Measurements from ENCODE around the gene PRELP.
A peak's percentile ranks its signal among the peaks of the same experiment; 100 is the strongest.

PRELP gene

GRCh38 chr1:203506858-203507626 is 31.4 kb downstream of the PRELP start:
- Mint-ChIP-seq H3K36me3 (ENCODE audit: low read depth) (no peaks in the 10 kb centered on the region), H3K27me3 (ENCODE audit: low read depth) (peaks cover 12% of the 10 kb centered on the region), H3K4me1 (peaks cover 70% of the 10 kb centered on the region), H3K9me3 (no peaks in the 10 kb centered on the region), H3K27ac (peak overlapping the region; percentile 93 to 95 (median 95)), H3K4me3 (peak overlapping the region in 2 of 3 experiments; percentile 0 to 71)
- no peak for TF ChIP-seq CTCF (IDR thresholded peaks at IDR 0.05; ENCODE audit: unreplicated experiment in 3 of 3)

- peaks cover 77% of the 10 kb centered on the region for H3K4me1 Mint-ChIP-seq
- H3K36me3 Mint-ChIP-seq (ENCODE audit: low read depth): no peaks in the 10 kb centered on the region
- TF ChIP-seq CTCF (IDR thresholded peaks at IDR 0.05; ENCODE audit: unreplicated experiment in 3 of 3): no peak
- peak overlapping the region; percentile 93 to 95 (median 95) for H3K27ac Mint-ChIP-seq
- peaks cover 7% of the 10 kb centered on the region for H3K27me3 Mint-ChIP-seq (ENCODE audit: low read depth)
- H3K9me3 Mint-ChIP-seq: no peaks in the 10 kb centered on the region
- no peak overlapping the region for H3K4me3 Mint-ChIP-seq
Measured at GRCh38 chr1:203507759-203508158, 32.2 kb downstream of the PRELP start.

- Mint-ChIP-seq H3K4me3 (peak overlapping the region in 1 of 3 experiments; percentile 3), H3K27ac (peak overlapping the region; percentile 83 to 95 (median 85)), H3K4me1 (peaks cover 79% of the 10 kb centered on the region), H3K27me3 (ENCODE audit: low read depth) (peaks cover 10% of the 10 kb centered on the region), H3K9me3 (no peaks in the 10 kb centered on the region), H3K36me3 (ENCODE audit: low read depth) (no peaks in the 10 kb centered on the region)
- peak; percentile 8 to 16 (median 14) for TF ChIP-seq CTCF (IDR thresholded peaks at IDR 0.05; ENCODE audit: unreplicated experiment in 3 of 3)
Measured at GRCh38 chr1:203508463-203509073, 33.0 kb downstream of the PRELP start.

- no peaks in the 10 kb centered on the region for H3K9me3 Mint-ChIP-seq
- peak overlapping the region; percentile 83 to 95 (median 85) for H3K27ac Mint-ChIP-seq
- H3K4me1 Mint-ChIP-seq: peaks cover 81% of the 10 kb centered on the region
- no peak for TF ChIP-seq CTCF (IDR thresholded peaks at IDR 0.05; ENCODE audit: unreplicated experiment in 3 of 3)
- H3K27me3 Mint-ChIP-seq (ENCODE audit: low read depth): peaks cover 9% of the 10 kb centered on the region
- H3K4me3 Mint-ChIP-seq: no peak overlapping the region
- H3K36me3 Mint-ChIP-seq (ENCODE audit: low read depth): no peaks in the 10 kb centered on the region
Measured at GRCh38 chr1:203509135-203509534, 33.5 kb downstream of the PRELP start.

GRCh38 chr1:203511513-203511912 is 35.9 kb downstream of the PRELP start:
- Mint-ChIP-seq H3K27ac (peak overlapping the region in 2 of 3 experiments; percentile 69 to 87), H3K36me3 (ENCODE audit: low read depth) (no peaks in the 10 kb centered on the region), H3K4me3 (no peak overlapping the region), H3K4me1 (peaks cover 80% of the 10 kb centered on the region), H3K9me3 (no peaks in the 10 kb centered on the region), H3K27me3 (ENCODE audit: low read depth) (peaks cover 20% of the 10 kb centered on the region)
- no peak for TF ChIP-seq CTCF (IDR thresholded peaks at IDR 0.05; ENCODE audit: unreplicated experiment in 3 of 3)

Data from nephron (organoid).